GM18873 (cell line): ENCODE data around the gene HOXA6.

Experiments
- ATAC-seq: cut with Tn5 transposase; IDR thresholded peaks from one replicate; pipeline ENCODE4 v1.9.1; 2021; ENCODE audit warnings: mild to moderate bottlenecking, moderate library complexity, moderate number of reproducible peaks; ENCODE audit not compliant: unreplicated experiment, low FRiP score

Gene HOXA6

GRCh38 chr7:27173956-27174873, 26.6 kb upstream of the HOXA6 start, which contains the start of gene HOXA10:
Gene HOXA10, minus strand, starts transcription at chr7:27174320. Its CDS starts 14 bp downstream, at chr7:27174306.
- ATAC-seq, result no peak

- ATAC-seq, result no peak
These were observed 26.0 kb upstream of the HOXA6 start for GRCh38 chr7:27173511-27173955.

GRCh38 chr7:27172823-27173510, 25.4 kb upstream of the HOXA6 start:
- no peak for ATAC-seq

- ATAC-seq, result no peak
These were observed 24.8 kb upstream of the HOXA6 start for GRCh38 chr7:27172315-27172774.

- ATAC-seq, result no peak
These were observed 24.2 kb upstream of the HOXA6 start for GRCh38 chr7:27171637-27172314.

- no peak for ATAC-seq
These were observed 23.7 kb upstream of the HOXA6 start for GRCh38 chr7:27171325-27171636.

- ATAC-seq, result no peak
These were observed 23.1 kb upstream of the HOXA6 start for GRCh38 chr7:27170426-27171324.

GRCh38 chr7:27169658-27170425, 22.3 kb upstream of the HOXA6 start:
- no peak for ATAC-seq

GRCh38 chr7:27168265-27168947, 20.8 kb upstream of the HOXA6 start:
- ATAC-seq, result no peak

GRCh38 chr7:27167916-27168264, 20.3 kb upstream of the HOXA6 start:
- no peak for ATAC-seq

- ATAC-seq, result no peak
These were observed 19.2 kb upstream of the HOXA6 start for GRCh38 chr7:27166531-27167505.

- ATAC-seq, result no peak
These were observed 18.5 kb upstream of the HOXA6 start for GRCh38 chr7:27165996-27166530.

- ATAC-seq, result no peak
These were observed 17.8 kb upstream of the HOXA6 start, which contains the start of gene HOXA9 for GRCh38 chr7:27165089-27165995. Gene HOXA9, minus strand, starts transcription at chr7:27165537. Its CDS starts 80 bp downstream, at chr7:27165457.

GRCh38 chr7:27164367-27165088, 17.0 kb upstream of the HOXA6 start:
- ATAC-seq, result no peak

- ATAC-seq, result no peak
These were observed 16.4 kb upstream of the HOXA6 start for GRCh38 chr7:27164045-27164366.
